ENCODE data around the gene AMHR2.

DNA sequence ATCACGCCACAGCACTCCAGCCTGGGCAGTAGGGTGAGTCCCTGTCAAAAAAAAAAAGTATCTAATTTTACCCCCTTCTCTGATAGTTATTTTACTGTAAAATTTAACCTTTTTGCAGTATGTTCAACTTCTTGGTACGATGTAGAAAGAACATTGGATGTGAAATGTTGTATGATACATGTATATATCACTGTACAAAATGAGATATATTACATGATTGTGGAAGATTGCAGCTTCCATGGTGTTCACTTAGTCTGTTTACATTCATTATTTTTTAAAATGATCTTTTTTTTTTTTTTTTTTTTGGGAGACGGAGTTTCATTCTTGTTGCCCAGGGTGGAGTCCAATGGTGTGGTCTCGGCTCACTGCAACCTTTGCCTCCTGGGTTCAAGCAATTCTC, 34.7 kb upstream of the AMHR2 start:
- TF ChIP-seq EZH2phosphoT487 (IDR thresholded peaks at IDR 0.05; ENCODE audit: insufficient read depth, low read depth) (no peak), EZH2 (IDR thresholded peaks at IDR 0.05; ENCODE audit: insufficient read depth, poor library complexity, severe bottlenecking) (no peak)
